Measurements from ENCODE around the gene FGGY. TPM values are rescaled to one million over a fixed set of nuclear protein-coding genes. Genes with fewer than 3 reads are reported as not detected.

The FGGY gene
- total RNA-seq, 1 experiment from 2014 or later, result 12.0 TPM

GRCh38 chr1:59670662-59671061, 373.8 kb downstream of the FGGY start:
- ATAC-seq (no peak), DNase-seq (ENCODE audit: low spot score) (no peak)
- Mint-ChIP-seq H3K27me3 (ENCODE audit: low read depth) (no peaks in the 10 kb centered on the region), H3K4me1 (peaks cover 66% of the 10 kb centered on the region), H3K36me3 (peaks cover 4% of the 10 kb centered on the region; the same call in 1 of the 2 replicates), H3K9me3 (peaks cover 5% of the 10 kb centered on the region), H3K4me3 (no peak overlapping the region), H3K27ac (peak overlapping the region; percentile 86; the same call in 1 of the 2 replicates)
- TF ChIP-seq, protein P1, sequence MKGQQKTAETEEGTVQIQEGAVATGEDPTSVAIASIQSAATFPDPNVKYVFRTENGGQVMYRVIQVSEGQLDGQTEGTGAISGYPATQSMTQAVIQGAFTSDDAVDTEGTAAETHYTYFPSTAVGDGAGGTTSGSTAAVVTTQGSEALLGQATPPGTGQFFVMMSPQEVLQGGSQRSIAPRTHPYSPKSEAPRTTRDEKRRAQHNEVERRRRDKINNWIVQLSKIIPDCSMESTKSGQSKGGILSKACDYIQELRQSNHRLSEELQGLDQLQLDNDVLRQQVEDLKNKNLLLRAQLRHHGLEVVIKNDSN (CRISPR knock-in tag; IDR thresholded peaks at IDR 0.05), result no peak
- TF ChIP-seq TEAD1 (CRISPR knock-in tag; IDR thresholded peaks at IDR 0.05), result no peak
- TF ChIP-seq, protein P2, sequence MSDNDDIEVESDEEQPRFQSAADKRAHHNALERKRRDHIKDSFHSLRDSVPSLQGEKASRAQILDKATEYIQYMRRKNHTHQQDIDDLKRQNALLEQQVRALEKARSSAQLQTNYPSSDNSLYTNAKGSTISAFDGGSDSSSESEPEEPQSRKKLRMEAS (CRISPR knock-in tag; IDR thresholded peaks at IDR 0.05), result no peak
- TF ChIP-seq AR (CRISPR knock-in tag; IDR thresholded peaks at IDR 0.05), result no peak
- no peak for TF ChIP-seq GABPB1 (CRISPR knock-in tag; IDR thresholded peaks at IDR 0.05)
- TF ChIP-seq CREM (CRISPR knock-in tag; IDR thresholded peaks at IDR 0.05), result no peak
- no peak for TF ChIP-seq ZNF232 (CRISPR knock-in tag; IDR thresholded peaks at IDR 0.05)
- TF ChIP-seq TP53 (CRISPR knock-in tag; IDR thresholded peaks at IDR 0.05), result no peak
- CTCF ChIA-PET, result no interaction called here
- POLR2A ChIA-PET, result no interaction called here

- DNase-seq (ENCODE audit: low spot score) (no peak), ATAC-seq (no peak)
- H3K4me1 Mint-ChIP-seq, result peaks cover 61% of the 10 kb centered on the region
- H3K27ac Mint-ChIP-seq, result peak overlapping the region; percentile 24
- ChIA-PET POLR2A (no interaction called here), CTCF (no interaction called here)
- no peaks in the 10 kb centered on the region for H3K36me3 Mint-ChIP-seq
- no peak overlapping the region for H3K4me3 Mint-ChIP-seq
- no peaks in the 10 kb centered on the region for H3K27me3 Mint-ChIP-seq (ENCODE audit: low read depth)
- H3K9me3 Mint-ChIP-seq, result no peaks in the 10 kb centered on the region
- TF ChIP-seq AFF4 (CRISPR knock-in tag; IDR thresholded peaks at IDR 0.05; ENCODE audit: borderline replicate concordance) (no peak), NFYB (CRISPR knock-in tag; conservative IDR thresholded peaks at IDR 0.05; ENCODE audit: low read depth) (no peak), TEAD1 (CRISPR knock-in tag; IDR thresholded peaks at IDR 0.05) (no peak), FOXP4 (CRISPR knock-in tag; IDR thresholded peaks at IDR 0.05) (no peak), NFE2L1 (CRISPR knock-in tag; IDR thresholded peaks at IDR 0.05) (no peak), ZNF219 (CRISPR knock-in tag; IDR thresholded peaks at IDR 0.05; ENCODE audit: borderline replicate concordance) (no peak), ZNF671 (CRISPR knock-in tag; IDR thresholded peaks at IDR 0.05) (no peak), CREB1 (CRISPR knock-in tag; IDR thresholded peaks at IDR 0.05) (no peak), ETV6 (CRISPR knock-in tag; IDR thresholded peaks at IDR 0.05) (no peak)
- TF ChIP-seq, protein P3, sequence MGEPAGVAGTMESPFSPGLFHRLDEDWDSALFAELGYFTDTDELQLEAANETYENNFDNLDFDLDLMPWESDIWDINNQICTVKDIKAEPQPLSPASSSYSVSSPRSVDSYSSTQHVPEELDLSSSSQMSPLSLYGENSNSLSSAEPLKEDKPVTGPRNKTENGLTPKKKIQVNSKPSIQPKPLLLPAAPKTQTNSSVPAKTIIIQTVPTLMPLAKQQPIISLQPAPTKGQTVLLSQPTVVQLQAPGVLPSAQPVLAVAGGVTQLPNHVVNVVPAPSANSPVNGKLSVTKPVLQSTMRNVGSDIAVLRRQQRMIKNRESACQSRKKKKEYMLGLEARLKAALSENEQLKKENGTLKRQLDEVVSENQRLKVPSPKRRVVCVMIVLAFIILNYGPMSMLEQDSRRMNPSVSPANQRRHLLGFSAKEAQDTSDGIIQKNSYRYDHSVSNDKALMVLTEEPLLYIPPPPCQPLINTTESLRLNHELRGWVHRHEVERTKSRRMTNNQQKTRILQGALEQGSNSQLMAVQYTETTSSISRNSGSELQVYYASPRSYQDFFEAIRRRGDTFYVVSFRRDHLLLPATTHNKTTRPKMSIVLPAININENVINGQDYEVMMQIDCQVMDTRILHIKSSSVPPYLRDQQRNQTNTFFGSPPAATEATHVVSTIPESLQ (CRISPR knock-in tag; IDR thresholded peaks at IDR 0.05), result no peak
- TF ChIP-seq, protein P4, sequence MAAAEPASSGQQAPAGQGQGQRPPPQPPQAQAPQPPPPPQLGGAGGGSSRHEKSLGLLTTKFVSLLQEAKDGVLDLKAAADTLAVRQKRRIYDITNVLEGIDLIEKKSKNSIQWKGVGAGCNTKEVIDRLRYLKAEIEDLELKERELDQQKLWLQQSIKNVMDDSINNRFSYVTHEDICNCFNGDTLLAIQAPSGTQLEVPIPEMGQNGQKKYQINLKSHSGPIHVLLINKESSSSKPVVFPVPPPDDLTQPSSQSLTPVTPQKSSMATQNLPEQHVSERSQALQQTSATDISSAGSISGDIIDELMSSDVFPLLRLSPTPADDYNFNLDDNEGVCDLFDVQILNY (CRISPR knock-in tag; IDR thresholded peaks at IDR 0.05), result no peak
Measured at GRCh38 chr1:59671066-59671952, 374.4 kb downstream of the FGGY start.

Measured in WTC11 (cell line).